HEK293 (cell line): ENCODE results near the gene RNF32.

Experiments
- CTCF ChIA-PET: fragments of 350-600 bp; formaldehyde crosslinking; extraction: SDS; loops from one replicate; lab custom pipeline; 2021; ENCODE audit warnings: antibody characterized with exemption; lab: Yijun Ruan, JAX
- POLR2A ChIA-PET: fragments of 300-600 bp; formaldehyde crosslinking; extraction: SDS; loops from one replicate; lab custom pipeline; 2020; ENCODE audit warnings: antibody characterized with exemption, inconsistent platforms; lab: Yijun Ruan, JAX
- H3K27ac ChIP-seq: fragments of 200-500 bp; sonication (Bioruptor generic); 2 replicates; pipeline ENCODE4 v1.5.1; 2014; ENCODE audit warnings: low read depth, low read length, control low read depth, inconsistent platforms; ENCODE audit errors: extremely low read depth
- H3K36me3 ChIP-seq, 2 experiments: fragments of 200-500 bp in 1 of 2; sonication (Bioruptor generic) in 1 of 2; 1 replicate in 1 of 2; 2 replicates in 1 of 2; pipeline ENCODE4 v1.5.1; 2014 to 2017; ENCODE audit warnings: inconsistent platforms in 2 of 2, low read length in 2 of 2; ENCODE audit not compliant: control insufficient read depth in 2 of 2, insufficient read depth in 1 of 2
- H3K4me1 ChIP-seq: fragments of 200-500 bp; sonication (Bioruptor generic); 2 replicates; pipeline ENCODE4 v1.5.1; 2014; ENCODE audit warnings: mild to moderate bottlenecking, low read length, inconsistent platforms; ENCODE audit not compliant: control insufficient read depth, insufficient read depth
- H3K4me3 ChIP-seq: 2 replicates; pipeline ENCODE4 v1.5.1; 2011; ENCODE audit warnings: low read depth, mild to moderate bottlenecking, control low read depth, low read length, moderate library complexity
- H3K9me3 ChIP-seq: fragments of 200-500 bp; sonication (Bioruptor generic); 2 replicates; pipeline ENCODE4 v1.5.1; 2014; ENCODE audit warnings: low read depth, low read length, inconsistent platforms; ENCODE audit not compliant: control insufficient read depth, insufficient read depth
- BCL11B ChIP-seq: fragments of 450-650 bp; formaldehyde crosslinking; IDR thresholded peaks from 2 replicates; pipeline ENCODE4 v1.5.1; 2016; ENCODE audit warnings: low read depth, missing biosample characterization, missing genetic modification characterization
- ELK4 ChIP-seq: IDR thresholded peaks from 2 replicates; pipeline ENCODE4 v1.6.1; 2011; ENCODE audit warnings: mild to moderate bottlenecking, low read depth, low read length, borderline replicate concordance
- FEZF1 ChIP-seq: fragments of 450-650 bp; formaldehyde crosslinking; IDR thresholded peaks from 2 replicates; pipeline ENCODE4 v1.5.1; 2016; ENCODE audit warnings: missing biosample characterization, missing genetic modification characterization
- SALL2 ChIP-seq: fragments of 450-650 bp; formaldehyde crosslinking; IDR thresholded peaks from 2 replicates; pipeline ENCODE4 v1.5.0; 2017; ENCODE audit warnings: missing biosample characterization, mild to moderate bottlenecking, missing genetic modification characterization, borderline replicate concordance
- ZBTB11 ChIP-seq: fragments of 450-650 bp; formaldehyde crosslinking; conservative IDR thresholded peaks from 2 replicates; pipeline ENCODE4 v1.5.1; 2016; ENCODE audit warnings: low read depth, missing biosample characterization, missing genetic modification characterization
- ZNF132 ChIP-seq: fragments of 450-650 bp; formaldehyde crosslinking; IDR thresholded peaks from 2 replicates; pipeline ENCODE4 v1.5.1; 2017; ENCODE audit warnings: missing biosample characterization, missing genetic modification characterization, borderline replicate concordance
- ZNF140 ChIP-seq: fragments of 450-650 bp; formaldehyde crosslinking; IDR thresholded peaks from 2 replicates; pipeline ENCODE4 v1.5.1; 2016; ENCODE audit warnings: missing biosample characterization, missing genetic modification characterization
- ZNF214 ChIP-seq: fragments of 450-650 bp; formaldehyde crosslinking; IDR thresholded peaks from 2 replicates; pipeline ENCODE4 v1.5.1; 2017; ENCODE audit warnings: missing biosample characterization, mild to moderate bottlenecking, missing genetic modification characterization, borderline replicate concordance
- ZNF239 ChIP-seq: fragments of 450-650 bp; formaldehyde crosslinking; IDR thresholded peaks from 2 replicates; pipeline ENCODE4 v1.5.1; 2016; ENCODE audit warnings: missing biosample characterization, missing genetic modification characterization
- ZNF280D ChIP-seq: fragments of 450-650 bp; formaldehyde crosslinking; IDR thresholded peaks from 2 replicates; pipeline ENCODE4 v1.5.1; 2016; ENCODE audit warnings: missing biosample characterization, missing genetic modification characterization
- ZNF37A ChIP-seq: fragments of 450-650 bp; IDR thresholded peaks from 2 replicates; pipeline ENCODE4 v1.5.1; 2018; ENCODE audit warnings: missing biosample characterization, missing genetic modification characterization
- ZNF423 ChIP-seq: fragments of 450-650 bp; formaldehyde crosslinking; IDR thresholded peaks from 2 replicates; pipeline ENCODE4 v1.5.1; 2016; ENCODE audit warnings: missing biosample characterization, missing genetic modification characterization
- ZNF560 ChIP-seq: fragments of 450-650 bp; formaldehyde crosslinking; IDR thresholded peaks from 2 replicates; pipeline ENCODE4 v1.5.1; 2017; ENCODE audit warnings: missing biosample characterization, missing genetic modification characterization, borderline replicate concordance
- ZNF645 ChIP-seq: fragments of 450-650 bp; formaldehyde crosslinking; IDR thresholded peaks from 2 replicates; pipeline ENCODE4; 2016; ENCODE audit warnings: missing biosample characterization, missing genetic modification characterization
- ZNF670 ChIP-seq: fragments of 450-650 bp; formaldehyde crosslinking; IDR thresholded peaks from 2 replicates; pipeline ENCODE4 v1.5.1; 2016; ENCODE audit warnings: missing biosample characterization, missing genetic modification characterization, low read depth
- ZNF677 ChIP-seq: fragments of 450-650 bp; IDR thresholded peaks from 2 replicates; pipeline ENCODE4 v1.5.0; 2018; ENCODE audit warnings: missing biosample characterization, mild to moderate bottlenecking, missing genetic modification characterization, moderate library complexity
- ZNF707 ChIP-seq: fragments of 450-650 bp; formaldehyde crosslinking; IDR thresholded peaks from 2 replicates; pipeline ENCODE4 v1.5.1; 2016; ENCODE audit warnings: missing biosample characterization, missing genetic modification characterization
- ZNF785 ChIP-seq: fragments of 450-650 bp; formaldehyde crosslinking; IDR thresholded peaks from 2 replicates; pipeline ENCODE4 v1.5.1; 2016; ENCODE audit warnings: missing biosample characterization, missing genetic modification characterization
- ZSCAN23 ChIP-seq: fragments of 450-650 bp; formaldehyde crosslinking; IDR thresholded peaks from 2 replicates; pipeline ENCODE4 v1.5.1; 2016; ENCODE audit warnings: missing biosample characterization, missing genetic modification characterization
- ZSCAN5A ChIP-seq: fragments of 450-650 bp; formaldehyde crosslinking; IDR thresholded peaks from 2 replicates; pipeline ENCODE4 v1.5.1; 2016; ENCODE audit warnings: missing biosample characterization, missing genetic modification characterization

Gene RNF32

GRCh38 chr7:156684251-156684650 lies 43.7 kb downstream of the RNF32 start:
- Histone ChIP-seq H3K4me3 (no peak overlapping the region), H3K4me1 (no peaks in the 10 kb centered on the region), H3K36me3 (peaks cover 0 to 57% of the 10 kb centered on the region in 2 experiments; a peak in 1 of 3 replicates), H3K9me3 (no peaks in the 10 kb centered on the region), H3K27ac (no peak overlapping the region)
- TF ChIP-seq ELK4 (no peak), ZNF132 (tag by site-specific recombination) (no peak), ZNF140 (tag by site-specific recombination) (no peak), ZNF707 (tag by site-specific recombination) (no peak), SALL2 (tag by site-specific recombination) (no peak), ZNF560 (tag by site-specific recombination) (no peak), ZNF280D (no peak), ZNF37A (tag by site-specific recombination) (no peak), ZNF677 (tag by site-specific recombination) (no peak)
- POLR2A ChIA-PET = no interaction called here
- CTCF ChIA-PET = no interaction called here

- TF ChIP-seq ZBTB11 (tag by site-specific recombination) = no peak
- no peak for TF ChIP-seq ZSCAN23 (tag by site-specific recombination)
- no peak for TF ChIP-seq ZNF239 (tag by site-specific recombination)
- no peak for TF ChIP-seq ZNF214 (tag by site-specific recombination)
- no peak overlapping the region for H3K4me3 ChIP-seq
- ChIA-PET CTCF (interaction anchor here (0.6 kb wide), 1 partner anchor 57 kb away, joined by 3 read pairs; no protein-coding TSS in a partner anchor), POLR2A (no interaction called here)
- H3K4me1 ChIP-seq = no peaks in the 10 kb centered on the region
- no peaks in the 10 kb centered on the region for H3K9me3 ChIP-seq
- no peak overlapping the region for H3K27ac ChIP-seq
- peaks cover 0 to 53% of the 10 kb centered on the region in 2 experiments; a peak in 1 of 3 replicates for H3K36me3 ChIP-seq
These were observed 44.1 kb downstream of the RNF32 start for GRCh38 chr7:156684661-156685060.

- Histone ChIP-seq H3K4me3 (no peak overlapping the region), H3K27ac (no peak overlapping the region), H3K9me3 (no peaks in the 10 kb centered on the region), H3K4me1 (no peaks in the 10 kb centered on the region), H3K36me3 (peaks cover 0 to 3% of the 10 kb centered on the region in 2 experiments; a peak in 1 of 3 replicates)
- POLR2A ChIA-PET = no interaction called here
- CTCF ChIA-PET = no interaction called here
- no peak for TF ChIP-seq ZNF645
- TF ChIP-seq ZSCAN5A = no peak
- TF ChIP-seq ELK4 = no peak
- no peak for TF ChIP-seq ZNF785 (tag by site-specific recombination)
- no peak for TF ChIP-seq BCL11B (tag by site-specific recombination)
- no peak for TF ChIP-seq ZNF423 (tag by site-specific recombination)
- TF ChIP-seq ZNF670 (tag by site-specific recombination) = no peak
- TF ChIP-seq FEZF1 = no peak
These were observed 51.2 kb downstream of the RNF32 start for GRCh38 chr7:156691764-156692163.
